H1 (cell line): Measurements from ENCODE around the gene DIDO1. TPM values are rescaled to one million over a fixed set of nuclear protein-coding genes. Genes with fewer than 3 reads are reported as not detected.

Experiments used
- CTCF ChIA-PET: fragments of 300-600 bp; sonication (Branson Sonifier 250); formaldehyde crosslinking; loops from one replicate; lab custom pipeline; 2021; ENCODE audit not compliant: partially characterized antibody; lab: Charles Lee
- POLR2A ChIA-PET: fragments of 300-600 bp; sonication (Branson Sonifier 250); formaldehyde crosslinking; loops from one replicate; lab custom pipeline; 2021; ENCODE audit warnings: inconsistent platforms; ENCODE audit not compliant: partially characterized antibody; lab: Charles Lee
- DNase-seq, 2 experiments: peaks; one replicate each; pipeline versions ENCODE4 v3.0.0 to v3.0.0-alpha.2; 2010 to 2022; ENCODE audit warnings: low spot score in 2 of 2, low read depth in 1 of 2, mixed read lengths in 1 of 2
- FAIRE-seq: peaks from 2 replicates; lab custom pipeline; 2011; peaks lifted over from hg19 to GRCh38; lab: Jason Lieb, UNC
- H2AFZ ChIP-seq: 2 replicates; pipeline ENCODE4 v1.8.1; 2012; ENCODE audit warnings: low read length, inconsistent platforms
- H2AK5ac ChIP-seq: 2 replicates; pipeline ENCODE4 v1.6.1; 2013; ENCODE audit warnings: low read depth, low read length
- H2BK120ac ChIP-seq: replicated peaks from 2 replicates; pipeline ENCODE3; 2013; ENCODE audit warnings: low read depth, low read length, inconsistent platforms
- H2BK12ac ChIP-seq: 2 replicates; pipeline ENCODE4 v1.6.1; 2013; ENCODE audit warnings: low read depth, low read length
- H2BK15ac ChIP-seq: 2 replicates; pipeline ENCODE4 v1.6.1; 2013; ENCODE audit warnings: low read length
- H2BK20ac ChIP-seq: 2 replicates; pipeline ENCODE4 v1.6.1; 2013; ENCODE audit warnings: low read length
- H2BK5ac ChIP-seq: 2 replicates; pipeline ENCODE4 v1.6.1; 2013; ENCODE audit warnings: low read depth, low read length
- H3K14ac ChIP-seq: 2 replicates; pipeline ENCODE4 v1.6.1; 2013; ENCODE audit warnings: inconsistent platforms; ENCODE audit not compliant: insufficient read length
- H3K18ac ChIP-seq: 2 replicates; pipeline ENCODE4 v1.6.1; 2013; ENCODE audit warnings: low read length; ENCODE audit errors: extremely low read depth
- H3K23ac ChIP-seq: 2 replicates; pipeline ENCODE4 v1.6.1; 2013; ENCODE audit warnings: inconsistent platforms; ENCODE audit not compliant: insufficient read length
- H3K23me2 ChIP-seq: 2 replicates; pipeline ENCODE4 v1.6.1; 2013; ENCODE audit warnings: low read depth, low read length
- H3K27ac ChIP-seq: 2 replicates; pipeline ENCODE4 v1.6.1; 2011; ENCODE audit warnings: low read depth, low read length, inconsistent platforms
- H3K27me3 ChIP-seq, 4 experiments: replicated peaks in 1 of 4; 1 replicate in 1 of 4; 2 replicates in 3 of 4; pipeline versions ENCODE4 v1.6.1 to v1.8.1; 2011 to 2013; ENCODE audit warnings: low read length in 3 of 4, mild to moderate bottlenecking in 3 of 4, inconsistent platforms in 2 of 4, mixed read lengths in 2 of 4, moderate library complexity in 1 of 4; ENCODE audit not compliant: control insufficient read depth in 3 of 4, insufficient read depth in 3 of 4; ENCODE audit errors: extremely low read depth in 1 of 4
- H3K36me3 ChIP-seq, 4 experiments: 2 replicates each; pipeline versions ENCODE4 v1.6.1 to v1.8.1; 2011 to 2013; ENCODE audit warnings: mild to moderate bottlenecking in 4 of 4, low read length in 3 of 4, moderate library complexity in 2 of 4, control low read depth in 1 of 4, inconsistent platforms in 1 of 4; ENCODE audit not compliant: insufficient read depth in 4 of 4, control insufficient read depth in 2 of 4
- H3K4ac ChIP-seq: replicated peaks from 2 replicates; pipeline ENCODE3; 2013; ENCODE audit warnings: low read length, low read depth, mixed read lengths, inconsistent platforms; ENCODE audit not compliant: insufficient read length
- H3K4me1 ChIP-seq, 4 experiments: replicated peaks in 1 of 4; 1 replicate in 1 of 4; 2 replicates in 3 of 4; pipeline versions ENCODE4 v1.6.1 to v1.8.1; 2011 to 2013; ENCODE audit warnings: low read length in 3 of 4, inconsistent platforms in 2 of 4, mixed read lengths in 1 of 4; ENCODE audit not compliant: insufficient read depth in 4 of 4, control insufficient read depth in 3 of 4
- H3K4me2 ChIP-seq, 2 experiments: 2 replicates each; pipeline versions ENCODE4 v1.6.1 to v1.8.1; 2011 to 2013; ENCODE audit warnings: low read depth in 2 of 2, low read length in 2 of 2, control low read depth in 1 of 2, inconsistent platforms in 1 of 2, mild to moderate bottlenecking in 1 of 2; ENCODE audit not compliant: insufficient read depth in 1 of 2
- H3K4me3 ChIP-seq, 4 experiments: fragments of 200-600, 300-600 bp in 1 of 4; sonication (generic), shearing (Covaris generic), sonication (Bioruptor Twin) in 1 of 4; 2 replicates each; pipeline versions ENCODE4 v1.5.1 to v1.8.1; 2011 to 2016; ENCODE audit warnings: low read length in 4 of 4, low read depth in 3 of 4, control low read depth in 2 of 4, inconsistent platforms in 2 of 4, mild to moderate bottlenecking in 2 of 4, mixed read lengths in 1 of 4, moderate library complexity in 1 of 4; ENCODE audit not compliant: insufficient read depth in 2 of 4; ENCODE audit errors: extremely low read depth in 1 of 4
- H3K56ac ChIP-seq: replicated peaks from 2 replicates; pipeline ENCODE3; 2013; ENCODE audit warnings: low read depth, mild to moderate bottlenecking, mixed read lengths, low read length, inconsistent platforms; ENCODE audit not compliant: insufficient read length
- H3K79me1 ChIP-seq: 2 replicates; pipeline ENCODE4 v1.6.1; 2013; ENCODE audit warnings: low read depth, low read length, control low read depth
- H3K79me2 ChIP-seq, 2 experiments: 2 replicates each; pipeline versions ENCODE4 v1.6.1 to v1.8.1; 2012 to 2013; ENCODE audit warnings: low read length in 2 of 2, mild to moderate bottlenecking in 2 of 2, inconsistent platforms in 1 of 2; ENCODE audit not compliant: insufficient read depth in 2 of 2, control insufficient read depth in 1 of 2
- H3K9ac ChIP-seq, 4 experiments: replicated peaks in 1 of 4; 1 replicate in 1 of 4; 2 replicates in 3 of 4; pipeline versions ENCODE4 v1.6.1 to v1.8.1; 2011 to 2013; ENCODE audit warnings: low read depth in 3 of 4, low read length in 3 of 4, control low read depth in 2 of 4, mild to moderate bottlenecking in 2 of 4, moderate library complexity in 2 of 4, inconsistent platforms in 1 of 4; ENCODE audit errors: extremely low read depth in 1 of 4
- H3K9me3 ChIP-seq, 2 experiments: 2 replicates each; pipeline versions ENCODE4 v1.6.1 to v1.8.1; 2012 to 2013; ENCODE audit warnings: mild to moderate bottlenecking in 2 of 2, moderate library complexity in 2 of 2, control low read depth in 1 of 2, inconsistent platforms in 1 of 2, low read depth in 1 of 2, low read length in 1 of 2, mixed read lengths in 1 of 2; ENCODE audit not compliant: insufficient read depth in 2 of 2
- H4K20me1 ChIP-seq, 2 experiments: replicated peaks in 1 of 2; 2 replicates each; pipeline versions ENCODE3 to v1.8.1; 2011 to 2013; ENCODE audit warnings: inconsistent platforms in 2 of 2, low read length in 2 of 2, mild to moderate bottlenecking in 1 of 2; ENCODE audit not compliant: insufficient read depth in 2 of 2, control insufficient read depth in 1 of 2
- H4K5ac ChIP-seq: 2 replicates; pipeline ENCODE4 v1.6.1; 2013; ENCODE audit warnings: low read length, low read depth, mixed read lengths, inconsistent platforms; ENCODE audit not compliant: insufficient read length
- H4K8ac ChIP-seq: 2 replicates; pipeline ENCODE4 v1.8.0; 2013; ENCODE audit warnings: mild to moderate bottlenecking, moderate library complexity, low read length, inconsistent platforms; ENCODE audit not compliant: insufficient read depth; ENCODE audit errors: extremely low read depth
- H4K91ac ChIP-seq: replicated peaks from 2 replicates; pipeline ENCODE3; 2013; ENCODE audit warnings: low read length, mixed read lengths, inconsistent platforms; ENCODE audit not compliant: insufficient read length
- WGBS, 2 experiments: shearing (Covaris generic) in 1 of 2; methylation state at CpG; one replicate each; pipeline versions ENCODE4 v1.1.6 to v1.1.7; 2013 to 2015; ENCODE audit warnings: low lambda C conversion rate in 2 of 2, mixed read lengths in 2 of 2, inconsistent platforms in 1 of 2, low coverage in 1 of 2, missing lambda C conversion rate in 1 of 2; ENCODE audit not compliant: insufficient replicate concordance in 2 of 2, insufficient coverage in 1 of 2, insufficient read length in 1 of 2; ENCODE audit errors: extremely low coverage in 1 of 2, missing lambda C conversion rate in 1 of 2; 5-methylcytosine and 5-hydroxymethylcytosine counted together
- polyA plus RNA-seq, 7 experiments: library from polyadenylated mRNA; depleted of rRNA in 3 of 7; stranded (reverse) in 5 of 7; unstranded in 2 of 7; fragments of >200 nt in 5 of 7; fragments of 200-250 nt in 2 of 7; gene quantifications; 1 replicate in 5 of 7; 2 replicates in 1 of 7; 4 replicates in 1 of 7; pipeline versions ENCODE4 v1.2.1 to v1.2.3, GENCODE V29; 2011 to 2013; ENCODE audit warnings: missing spikeins in 2 of 7, mixed read lengths in 2 of 7
- total RNA-seq: library from RNA; stranded (reverse); fragmentation: NEBNext Ultra II Directional; extraction: Animal tissue kit (Norgen Biotek cat#: 25700); gene quantifications from 2 replicates; pipeline ENCODE4 v1.2.1, GENCODE V29; 2021
- TF ChIP-seq, protein P1 (sequence below): IDR thresholded peaks from 2 replicates; pipeline ENCODE4 v1.6.1; 2012; ENCODE audit warnings: inconsistent platforms

Gene DIDO1
- total and polyA plus RNA-seq, 2 of the 8 experiments (the other 6 are each of a cell fraction or from before 2014, with no cell fraction given), result 53.6 to 82.8 TPM

DNA sequence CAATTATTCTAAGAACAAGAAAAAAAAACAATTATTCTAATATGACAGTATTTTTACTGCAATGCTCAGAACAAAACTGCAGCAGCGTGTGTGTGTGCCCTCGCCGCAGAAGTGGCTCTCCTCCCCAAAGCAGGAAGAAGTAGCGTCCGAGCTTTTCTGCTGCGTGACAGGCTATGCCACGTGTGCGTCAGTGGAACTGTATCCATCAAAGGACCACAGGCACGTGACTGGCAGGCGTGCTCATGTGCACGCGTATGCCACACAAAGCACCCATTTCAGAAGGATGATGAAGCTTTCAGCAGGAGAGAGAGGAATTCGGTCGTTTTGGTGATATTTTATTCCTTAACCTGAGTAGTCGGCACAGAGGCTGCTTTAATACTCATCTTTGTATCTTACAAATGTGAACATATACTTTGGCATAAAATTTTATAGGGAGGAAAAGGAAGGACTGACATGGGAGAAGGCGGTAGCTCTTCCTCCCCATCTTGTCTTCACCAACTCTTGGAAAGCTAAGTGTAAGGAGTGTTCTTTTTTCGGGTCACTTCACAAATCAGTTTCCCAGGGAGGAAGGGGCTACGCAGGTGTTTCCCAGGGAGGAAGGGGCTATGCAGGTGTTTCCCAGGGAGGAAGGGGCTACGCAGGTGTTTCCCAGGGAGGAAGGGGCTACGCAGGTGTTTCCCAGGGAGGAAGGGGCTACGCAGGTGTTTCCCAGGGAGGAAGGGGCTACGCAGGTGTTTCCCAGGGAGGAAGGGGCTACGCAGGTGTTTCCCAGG is 68.1 kb downstream of the DIDO1 start:
- H3K9ac ChIP-seq, result no peak overlapping the region
- TF ChIP-seq, protein P1, sequence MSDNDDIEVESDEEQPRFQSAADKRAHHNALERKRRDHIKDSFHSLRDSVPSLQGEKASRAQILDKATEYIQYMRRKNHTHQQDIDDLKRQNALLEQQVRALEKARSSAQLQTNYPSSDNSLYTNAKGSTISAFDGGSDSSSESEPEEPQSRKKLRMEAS, result no peak
- FAIRE-seq, result no peak
- no peak overlapping the region for H2BK5ac ChIP-seq
- peaks cover 0 to 14% of the 10 kb centered on the region in 2 experiments; a peak in 2 of 4 replicates for H3K79me2 ChIP-seq
- DNase-seq, result no peak
- H3K23ac ChIP-seq, result no peak overlapping the region
- H3K4me2 ChIP-seq, result no peak overlapping the region
- H2BK20ac ChIP-seq, result no peak overlapping the region
- peaks cover 0 to 7% (median 4%) of the 10 kb centered on the region in 4 experiments; a peak in 5 of 7 replicates for H3K27me3 ChIP-seq
- peaks cover 3 to 18% (median 13%) of the 10 kb centered on the region in 4 experiments for H3K4me1 ChIP-seq
- WGBS, 2 experiments, result 89% methylated on average over 19 of the region's 23 CpGs; no CpG with 5 or more reads in 1 of the 2 experiments
- no peak overlapping the region for H2BK12ac ChIP-seq
- CTCF ChIA-PET, result no interaction called here
- no peak overlapping the region for H3K18ac ChIP-seq
- peaks cover 5 to 21% (median 15%) of the 10 kb centered on the region in 4 experiments; a peak in 7 of 8 replicates for H3K36me3 ChIP-seq
- H3K9me3 ChIP-seq, result no peaks in the 10 kb centered on the region
- POLR2A ChIA-PET, result interaction anchor here (0.6 kb wide), 1 partner anchor 11 kb away, joined by 3 read pairs; no protein-coding TSS in a partner anchor
- H4K20me1 ChIP-seq, result peaks cover 0 to 11% of the 10 kb centered on the region in 2 experiments
- H2AFZ ChIP-seq, result no peak overlapping the region
- H3K27ac ChIP-seq, result no peak overlapping the region
- no peak overlapping the region for H4K8ac ChIP-seq
- no peak overlapping the region for H4K5ac ChIP-seq
- no peak overlapping the region for H3K4me3 ChIP-seq
- H3K79me1 ChIP-seq, result peaks cover 5% of the 10 kb centered on the region; the same call in 1 of the 2 replicates
- no peak overlapping the region for H3K56ac ChIP-seq
- H2BK120ac ChIP-seq, result no peak overlapping the region
- no peak overlapping the region for H3K14ac ChIP-seq
- peaks cover 8% of the 10 kb centered on the region; the same call in 1 of the 2 replicates for H3K23me2 ChIP-seq
- H2BK15ac ChIP-seq, result no peak overlapping the region
- no peak overlapping the region for H3K4ac ChIP-seq
- no peak overlapping the region for H2AK5ac ChIP-seq
- H4K91ac ChIP-seq, result no peak overlapping the region
